NB4 (cell line): ENCODE measurements around the gene ENOX2.

Experiments
- DNase-seq: peaks from one replicate; pipeline ENCODE4 v3.0.0; 2010; ENCODE audit warnings: low read depth
- H3K4me3 ChIP-seq: one replicate; pipeline ENCODE4 v1.5.1; 2011; ENCODE audit warnings: mild to moderate bottlenecking, low read depth, low read length, moderate library complexity
- CTCF ChIP-seq: IDR thresholded peaks from one replicate; pipeline ENCODE4 v1.5.1; 2012; ENCODE audit warnings: low read depth, low read length
- MAX ChIP-seq: IDR thresholded peaks from 2 replicates; pipeline ENCODE4 v1.6.1; 2011; ENCODE audit warnings: low read depth, low read length
- MYC ChIP-seq: IDR thresholded peaks from 2 replicates; pipeline ENCODE4 v1.6.1; 2011; ENCODE audit warnings: low read depth, low read length
- POLR2A ChIP-seq: IDR thresholded peaks from 2 replicates; pipeline ENCODE4 v1.6.1; 2011; ENCODE audit warnings: mild to moderate bottlenecking; ENCODE audit not compliant: insufficient read length; ENCODE audit errors: extremely low read depth

ENOX2 gene

GRCh38 chrX:130884627-130885026 is 18.4 kb downstream of the ENOX2 start:
- DNase-seq, result no peak
- TF ChIP-seq POLR2A (no peak), MAX (no peak)
- no peak overlapping the region for H3K4me3 ChIP-seq

- TF ChIP-seq POLR2A, result no peak
- no peak for TF ChIP-seq MAX
- TF ChIP-seq MYC, result no peak
- no peak for TF ChIP-seq CTCF
- no peak overlapping the region for H3K4me3 ChIP-seq
- no peak for DNase-seq
Observed at GRCh38 chrX:130879869-130880268, 23.1 kb downstream of the ENOX2 start.

GRCh38 chrX:130878350-130879341 is 24.4 kb downstream of the ENOX2 start:
- no peak overlapping the region for H3K4me3 ChIP-seq
- no peak for TF ChIP-seq MYC
- no peak for TF ChIP-seq CTCF
- TF ChIP-seq MAX, result no peak
- no peak for TF ChIP-seq POLR2A
- peak; percentile 1 for DNase-seq

- TF ChIP-seq POLR2A, result no peak
- no peak for TF ChIP-seq CTCF
- no peak for TF ChIP-seq MAX
- no peak for TF ChIP-seq MYC
- H3K4me3 ChIP-seq, result no peak overlapping the region
- DNase-seq, result no peak
Observed at GRCh38 chrX:130877892-130878341, 25.1 kb downstream of the ENOX2 start.

- no peak overlapping the region for H3K4me3 ChIP-seq
- TF ChIP-seq MAX (no peak), CTCF (no peak), MYC (no peak), POLR2A (no peak)
- DNase-seq, result no peak
Observed at GRCh38 chrX:130876226-130876625, 26.8 kb downstream of the ENOX2 start.

GRCh38 chrX:130874751-130875150 is 28.3 kb downstream of the ENOX2 start:
- TF ChIP-seq MYC (no peak), POLR2A (no peak), CTCF (no peak), MAX (no peak)
- no peak for DNase-seq
- no peak overlapping the region for H3K4me3 ChIP-seq
